NT2/D1 (cell line): ENCODE measurements around the gene XIRP2.

Experiments
- SUZ12 ChIP-seq: IDR thresholded peaks from 2 replicates; pipeline ENCODE4 v1.6.1; 2011; ENCODE audit not compliant: insufficient read length, insufficient read depth; ENCODE audit errors: extremely low read depth
- YY1 ChIP-seq: IDR thresholded peaks from 2 replicates; pipeline ENCODE4 v1.6.1; 2011; ENCODE audit not compliant: insufficient read length, insufficient read depth

- TF ChIP-seq YY1, result no peak
- TF ChIP-seq SUZ12, result no peak
Observed at GRCh38 chr2:167147271-167147941, 259.1 kb downstream of the XIRP2 start.
